Effector memory CD8-positive, alpha-beta T cell (primary cell): ENCODE results near the gene FUOM.

Experiments used
- ATAC-seq: fragments of 150-1000 bp; cut with Tn5 transposase; replicated peaks from 2 replicates; pipeline ENCODE4 v1.10.0; 2021; ENCODE audit warnings: mild to moderate bottlenecking, moderate library complexity
- DNase-seq, 3 experiments: peaks; one replicate each; pipeline ENCODE4 v3.0.0; 2021
- H3K27ac Mint-ChIP-seq, 2 donors: one replicate each; pipeline ENCODE4 v1.8.0; 2022; ENCODE audit warnings: mild to moderate bottlenecking in 2 of 2, mixed read lengths in 2 of 2, moderate library complexity in 2 of 2
- H3K27me3 Mint-ChIP-seq, 2 donors: one replicate each; pipeline ENCODE4 v1.8.0; 2022; ENCODE audit warnings: mixed read lengths in 2 of 2
- H3K36me3 Mint-ChIP-seq: one replicate; pipeline ENCODE4 v1.8.0; 2022; ENCODE audit warnings: mild to moderate bottlenecking, moderate library complexity, mixed read lengths; ENCODE audit not compliant: insufficient read depth
- H3K4me1 Mint-ChIP-seq, 2 donors: one replicate each; pipeline ENCODE4 v1.8.0; 2022; ENCODE audit warnings: low read depth in 2 of 2, mixed read lengths in 2 of 2
- H3K4me3 Mint-ChIP-seq, 2 donors: one replicate each; pipeline ENCODE4 v1.8.0; 2022; ENCODE audit warnings: mild to moderate bottlenecking in 2 of 2, mixed read lengths in 2 of 2, moderate library complexity in 2 of 2
- H3K9me3 Mint-ChIP-seq, 2 donors: one replicate each; pipeline ENCODE4 v1.8.0; 2022; ENCODE audit warnings: mixed read lengths in 2 of 2

Gene FUOM

GRCh38 chr10:133335246-133336117, 22.3 kb downstream of the FUOM start:
- ATAC-seq (peak; percentile 51), DNase-seq (peak; percentile 85 to 91 (median 87))
- H3K4me1 Mint-ChIP-seq = peaks cover 3 to 4% of the 10 kb centered on the region in 2 donors
- peaks cover 16% of the 10 kb centered on the region for H3K36me3 Mint-ChIP-seq
- peak overlapping the region in 1 of 2 donors; percentile 76 for H3K4me3 Mint-ChIP-seq
- H3K27me3 Mint-ChIP-seq = peaks cover 0 to 15% of the 10 kb centered on the region in 2 donors
- H3K27ac Mint-ChIP-seq = peak overlapping the region; percentile 92 to 96
- no peaks in the 10 kb centered on the region for H3K9me3 Mint-ChIP-seq

GRCh38 chr10:133334503-133335245, 23.1 kb downstream of the FUOM start:
- Mint-ChIP-seq H3K4me3 (peak overlapping the region in 1 of 2 donors; percentile 76), H3K9me3 (no peaks in the 10 kb centered on the region), H3K27me3 (peaks cover 3 to 19% of the 10 kb centered on the region in 2 donors), H3K4me1 (peaks cover 6 to 8% of the 10 kb centered on the region in 2 donors), H3K27ac (peak overlapping the region; percentile 92 to 96), H3K36me3 (peaks cover 16% of the 10 kb centered on the region)
- ATAC-seq = peak; percentile 18
- peak in 2 of 3 experiments; percentile 35 to 38 for DNase-seq

- Mint-ChIP-seq H3K4me1 (peaks cover 6 to 8% of the 10 kb centered on the region in 2 donors), H3K27me3 (peaks cover 10 to 35% of the 10 kb centered on the region in 2 donors), H3K36me3 (peaks cover 16% of the 10 kb centered on the region), H3K4me3 (no peak overlapping the region), H3K9me3 (no peaks in the 10 kb centered on the region), H3K27ac (peak overlapping the region in 1 of 2 donors; percentile 22)
- no peak for DNase-seq
- no peak for ATAC-seq
Observed at GRCh38 chr10:133332936-133333699, 24.7 kb downstream of the FUOM start.

GRCh38 chr10:133329491-133330202, 28.2 kb downstream of the FUOM start:
- no peaks in the 10 kb centered on the region for H3K9me3 Mint-ChIP-seq
- H3K27ac Mint-ChIP-seq = peak overlapping the region in 1 of 2 donors; percentile 46
- peak; percentile 89 for ATAC-seq
- H3K27me3 Mint-ChIP-seq = peaks cover 35 to 68% of the 10 kb centered on the region in 2 donors
- peaks cover 6% of the 10 kb centered on the region for H3K36me3 Mint-ChIP-seq
- DNase-seq = peak; percentile 84 to 85 (median 84)
- peaks cover 5 to 9% of the 10 kb centered on the region in 2 donors for H3K4me1 Mint-ChIP-seq
- peak overlapping the region; percentile 70 to 71 for H3K4me3 Mint-ChIP-seq

GRCh38 chr10:133328358-133329343, 29.2 kb downstream of the FUOM start:
- H3K4me1 Mint-ChIP-seq = peaks cover 4 to 9% of the 10 kb centered on the region in 2 donors
- H3K27ac Mint-ChIP-seq = no peak overlapping the region
- ATAC-seq = no peak
- no peaks in the 10 kb centered on the region for H3K9me3 Mint-ChIP-seq
- DNase-seq = no peak
- H3K27me3 Mint-ChIP-seq = peaks cover 35 to 68% of the 10 kb centered on the region in 2 donors
- H3K4me3 Mint-ChIP-seq = no peak overlapping the region
- peaks cover 4% of the 10 kb centered on the region for H3K36me3 Mint-ChIP-seq

- DNase-seq = no peak
- H3K4me3 Mint-ChIP-seq = no peak overlapping the region
- peaks cover 35 to 66% of the 10 kb centered on the region in 2 donors for H3K27me3 Mint-ChIP-seq
- H3K36me3 Mint-ChIP-seq = peaks cover 6% of the 10 kb centered on the region
- peaks cover 4 to 9% of the 10 kb centered on the region in 2 donors for H3K4me1 Mint-ChIP-seq
- no peak for ATAC-seq
- H3K27ac Mint-ChIP-seq = no peak overlapping the region
- H3K9me3 Mint-ChIP-seq = no peaks in the 10 kb centered on the region
Observed at GRCh38 chr10:133327651-133328357, 30.0 kb downstream of the FUOM start.

- peaks cover 5% of the 10 kb centered on the region for H3K36me3 Mint-ChIP-seq
- no peak for ATAC-seq
- peaks cover 35 to 58% of the 10 kb centered on the region in 2 donors for H3K27me3 Mint-ChIP-seq
- peaks cover 4 to 9% of the 10 kb centered on the region in 2 donors for H3K4me1 Mint-ChIP-seq
- H3K27ac Mint-ChIP-seq = no peak overlapping the region
- DNase-seq = no peak
- no peaks in the 10 kb centered on the region for H3K9me3 Mint-ChIP-seq
- H3K4me3 Mint-ChIP-seq = no peak overlapping the region
Observed at GRCh38 chr10:133326745-133327650, 30.8 kb downstream of the FUOM start.

GRCh38 chr10:133326223-133326551, 31.6 kb downstream of the FUOM start:
- Mint-ChIP-seq H3K27me3 (peaks cover 35 to 53% of the 10 kb centered on the region in 2 donors), H3K36me3 (peaks cover 5% of the 10 kb centered on the region), H3K9me3 (no peaks in the 10 kb centered on the region), H3K4me1 (peaks cover 4 to 9% of the 10 kb centered on the region in 2 donors), H3K27ac (no peak overlapping the region), H3K4me3 (peak overlapping the region in 1 of 2 donors; percentile 27)
- DNase-seq (no peak), ATAC-seq (no peak)

GRCh38 chr10:133325440-133326222, 32.2 kb downstream of the FUOM start:
- DNase-seq (no peak), ATAC-seq (peak; percentile 20)
- Mint-ChIP-seq H3K9me3 (no peaks in the 10 kb centered on the region), H3K27me3 (peaks cover 35 to 53% of the 10 kb centered on the region in 2 donors), H3K27ac (peak overlapping the region in 1 of 2 donors; percentile 67), H3K36me3 (peaks cover 5% of the 10 kb centered on the region), H3K4me3 (peak overlapping the region; percentile 74 to 75), H3K4me1 (peaks cover 4 to 9% of the 10 kb centered on the region in 2 donors)

- Mint-ChIP-seq H3K4me3 (peak overlapping the region; percentile 74 to 75), H3K27ac (peak overlapping the region in 1 of 2 donors; percentile 67), H3K4me1 (peaks cover 2 to 7% of the 10 kb centered on the region in 2 donors), H3K36me3 (peaks cover 5% of the 10 kb centered on the region), H3K27me3 (peaks cover 34 to 51% of the 10 kb centered on the region in 2 donors), H3K9me3 (no peaks in the 10 kb centered on the region)
- DNase-seq (no peak), ATAC-seq (no peak)
Observed at GRCh38 chr10:133324857-133325260, 33.0 kb downstream of the FUOM start.
